RWPE1 (cell line): ENCODE results near the gene EFS.

Source experiments
- CTCF ChIA-PET: fragments of 350-600 bp; sonication (Branson Sonifier 250); formaldehyde crosslinking; extraction: SDS; loops from one replicate; lab custom pipeline; 2021; lab: Yijun Ruan, JAX
- POLR2A ChIA-PET: fragments of 400-600 bp; formaldehyde crosslinking; extraction: SDS; loops from one replicate; lab custom pipeline; 2020; ENCODE audit warnings: antibody characterized with exemption; ENCODE audit not compliant: low non-redundant PET; lab: Yijun Ruan, JAX
- DNase-seq: peaks from one replicate; pipeline ENCODE4 v3.0.0; 2012; ENCODE audit warnings: low spot score
- H3K27ac ChIP-seq: fragments of 450-650 bp; 2 replicates; pipeline ENCODE4 v1.5.1; 2017
- TF ChIP-seq, protein P1 (sequence below): fragments of 450-650 bp; conservative IDR thresholded peaks from 2 replicates; pipeline ENCODE4 v1.5.1; 2017; ENCODE audit warnings: low read depth, mild to moderate bottlenecking

EFS gene

DNA sequence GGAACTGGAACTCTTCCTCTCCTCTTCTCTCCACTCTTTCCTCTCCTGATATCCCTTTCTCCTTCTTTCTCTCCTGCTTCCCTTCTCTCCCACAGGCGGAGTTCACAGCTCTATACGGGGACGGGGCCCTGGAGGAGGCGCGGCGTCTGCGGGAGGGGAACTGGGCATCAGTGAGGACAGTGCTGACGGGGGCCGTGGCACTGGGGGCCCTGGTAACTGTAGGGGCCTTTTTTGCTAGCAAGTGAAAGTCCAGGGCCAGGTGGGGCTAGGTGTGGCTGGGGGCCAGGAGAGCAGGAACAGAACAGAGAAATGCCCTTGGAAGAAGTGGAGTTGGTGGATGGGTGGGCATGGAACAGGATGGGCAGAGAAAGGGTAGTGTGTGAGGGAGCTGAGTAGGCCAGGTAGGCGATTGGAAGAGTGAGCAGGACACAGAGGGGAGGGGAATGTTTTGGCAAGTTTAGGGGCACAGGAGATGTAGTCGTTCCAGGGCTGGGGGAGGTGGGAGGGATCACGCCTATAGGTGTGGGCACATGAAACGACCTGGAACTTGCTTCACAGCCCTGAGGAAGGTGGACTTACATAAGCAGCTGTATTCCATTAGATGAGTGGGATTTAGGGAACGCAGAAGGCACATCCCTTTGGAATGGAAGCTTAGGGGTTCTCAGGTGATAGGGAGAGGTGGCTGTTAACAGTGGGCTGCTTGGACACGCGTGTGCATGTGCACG, 56.1 kb downstream of the EFS start:
- no peak for DNase-seq
- ChIA-PET CTCF (interaction anchor here (0.6 kb wide), 2 partner anchors 122 to 619 kb away, joined by 4 read pairs; no protein-coding TSS in a partner anchor), POLR2A (no interaction called here)
- TF ChIP-seq, protein P1, sequence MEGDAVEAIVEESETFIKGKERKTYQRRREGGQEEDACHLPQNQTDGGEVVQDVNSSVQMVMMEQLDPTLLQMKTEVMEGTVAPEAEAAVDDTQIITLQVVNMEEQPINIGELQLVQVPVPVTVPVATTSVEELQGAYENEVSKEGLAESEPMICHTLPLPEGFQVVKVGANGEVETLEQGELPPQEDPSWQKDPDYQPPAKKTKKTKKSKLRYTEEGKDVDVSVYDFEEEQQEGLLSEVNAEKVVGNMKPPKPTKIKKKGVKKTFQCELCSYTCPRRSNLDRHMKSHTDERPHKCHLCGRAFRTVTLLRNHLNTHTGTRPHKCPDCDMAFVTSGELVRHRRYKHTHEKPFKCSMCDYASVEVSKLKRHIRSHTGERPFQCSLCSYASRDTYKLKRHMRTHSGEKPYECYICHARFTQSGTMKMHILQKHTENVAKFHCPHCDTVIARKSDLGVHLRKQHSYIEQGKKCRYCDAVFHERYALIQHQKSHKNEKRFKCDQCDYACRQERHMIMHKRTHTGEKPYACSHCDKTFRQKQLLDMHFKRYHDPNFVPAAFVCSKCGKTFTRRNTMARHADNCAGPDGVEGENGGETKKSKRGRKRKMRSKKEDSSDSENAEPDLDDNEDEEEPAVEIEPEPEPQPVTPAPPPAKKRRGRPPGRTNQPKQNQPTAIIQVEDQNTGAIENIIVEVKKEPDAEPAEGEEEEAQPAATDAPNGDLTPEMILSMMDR: no peak
- H3K27ac ChIP-seq: peak overlapping the region; percentile 85

DNA sequence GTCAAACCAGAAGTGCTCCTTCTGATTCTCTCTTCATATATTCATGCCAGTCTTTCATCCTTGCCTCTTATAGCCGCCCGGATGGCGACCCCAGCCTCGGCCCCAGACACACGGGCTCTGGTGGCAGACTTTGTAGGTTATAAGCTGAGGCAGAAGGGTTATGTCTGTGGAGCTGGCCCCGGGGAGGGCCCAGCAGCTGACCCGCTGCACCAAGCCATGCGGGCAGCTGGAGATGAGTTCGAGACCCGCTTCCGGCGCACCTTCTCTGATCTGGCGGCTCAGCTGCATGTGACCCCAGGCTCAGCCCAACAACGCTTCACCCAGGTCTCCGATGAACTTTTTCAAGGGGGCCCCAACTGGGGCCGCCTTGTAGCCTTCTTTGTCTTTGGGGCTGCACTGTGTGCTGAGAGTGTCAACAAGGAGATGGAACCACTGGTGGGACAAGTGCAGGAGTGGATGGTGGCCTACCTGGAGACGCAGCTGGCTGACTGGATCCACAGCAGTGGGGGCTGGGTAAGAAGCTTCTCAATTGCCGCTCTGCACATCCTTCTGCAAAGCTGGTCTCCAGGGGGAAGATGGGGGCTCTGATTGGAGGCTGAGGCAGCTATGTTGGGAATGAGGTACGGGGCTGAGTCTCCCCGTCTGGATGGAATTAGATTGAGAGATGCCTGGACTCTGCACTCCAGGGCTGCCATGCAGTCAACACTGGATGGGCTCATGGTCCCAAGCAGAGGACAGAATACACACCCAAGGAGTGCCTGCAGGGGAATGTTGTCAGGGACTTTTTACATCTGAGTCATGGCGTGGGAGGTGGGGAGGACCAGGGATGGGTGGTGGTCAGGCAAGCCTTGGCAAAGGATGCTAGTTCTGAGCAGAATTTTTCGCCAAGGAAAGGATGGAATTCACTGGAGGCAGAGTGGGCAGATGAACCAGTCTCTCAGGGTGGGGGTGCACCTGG, 57.0 kb downstream of the EFS start:
- POLR2A ChIA-PET: interaction anchor here (1.6 kb wide), 1 partner anchor 13 kb away, joined by 12 read pairs; the partner anchor contains the start of gene PABPN1

DNA sequence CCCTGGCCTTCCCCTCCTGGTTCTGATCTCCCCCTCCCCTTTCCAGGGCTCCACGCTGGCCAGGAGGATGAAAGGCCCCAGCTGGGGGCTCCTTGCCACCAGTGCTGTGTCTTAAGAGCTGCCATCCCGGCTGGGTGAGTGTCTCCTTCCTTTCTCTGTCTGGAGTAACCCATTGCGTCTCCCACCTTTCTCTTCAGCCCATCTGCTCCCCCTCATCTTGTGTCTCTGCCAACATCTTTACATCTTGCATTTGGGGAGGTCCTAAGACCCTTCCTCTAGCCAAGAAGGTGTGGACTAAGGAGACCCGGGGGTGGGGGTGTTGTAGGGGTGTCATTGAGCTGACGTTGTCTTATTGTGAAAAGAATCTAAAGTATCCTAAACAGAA, 57.8 kb downstream of the EFS start:
- peak overlapping the region; percentile 85 for H3K27ac ChIP-seq
- ChIA-PET POLR2A (interaction anchor here (0.6 to 1.6 kb wide), 3 partner anchors 14 to 235 kb away, joined by 3 to 12 read pairs (median 4); partner anchors contain the start of gene PABPN1), CTCF (interaction anchor here (0.7 to 2.0 kb wide), 2 partner anchors 14 to 187 kb away, joined by 6 to 10 read pairs; partner anchors contain the start of gene PABPN1)
- DNase-seq: no peak
- TF ChIP-seq, protein P1: no peak

More for the DNA sequence above, 57.0 kb downstream of the EFS start:
- H3K27ac ChIP-seq: peak overlapping the region; percentile 85
- CTCF ChIA-PET: interaction anchor here (0.6 to 2.0 kb wide), 4 partner anchors 13 to 619 kb away, joined by 4 to 10 read pairs (median 5); partner anchors contain the start of gene PABPN1
- TF ChIP-seq, protein P1: no peak
- DNase-seq: peak; percentile 57

DNA sequence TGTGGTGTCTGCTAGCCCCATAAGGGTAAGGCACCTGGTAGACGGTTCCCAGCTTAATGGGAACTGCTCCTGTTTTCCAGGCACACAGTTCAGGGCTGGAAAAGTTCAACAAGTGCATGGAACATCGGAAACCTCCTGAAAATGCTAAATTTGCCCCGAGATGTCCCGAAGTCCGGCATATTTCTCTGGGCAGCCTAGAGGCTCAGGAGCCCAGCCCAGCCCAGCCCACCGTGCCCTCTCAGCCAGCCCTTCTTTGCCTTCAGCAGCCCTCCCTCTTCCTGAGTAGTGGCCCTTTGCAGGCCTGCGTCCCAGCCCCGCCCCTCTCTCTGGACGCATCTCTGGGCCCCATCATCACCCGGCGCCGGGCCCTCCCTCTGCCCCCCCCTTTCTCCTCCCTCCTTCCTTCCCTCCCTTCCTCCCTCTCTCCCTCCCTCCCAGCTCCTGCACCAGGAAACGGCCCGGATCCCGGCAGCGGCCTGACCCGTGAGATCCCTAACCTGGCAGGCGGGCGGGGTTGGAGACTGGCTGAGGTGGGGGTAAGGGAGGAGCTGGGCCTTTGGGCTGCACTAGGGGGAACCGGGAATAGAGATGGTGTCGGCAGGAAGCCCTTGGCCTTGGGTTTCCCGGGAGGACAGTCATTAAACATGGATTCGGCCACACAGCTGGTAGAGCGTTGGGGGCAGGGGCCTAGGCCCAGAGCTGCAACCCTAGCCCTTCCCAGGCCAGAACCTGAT, 58.4 kb downstream of the EFS start, which contains the start of gene BCL2L2:
Gene BCL2L2 (plus strand): TSS at position 422 of the 734 bp plus-strand sequence. CDS start 935 bp downstream, outside the sequence.
- CTCF ChIA-PET: interaction anchor here (2.0 kb wide), 1 partner anchor 14 kb away, joined by 10 read pairs; the partner anchor contains the start of gene PABPN1
- H3K27ac ChIP-seq: peak within 1 kb of the TSS; percentile 85

More for the DNA sequence above, 58.4 kb downstream of the EFS start, which contains the start of gene BCL2L2:
- POLR2A ChIA-PET: interaction anchor here (0.6 to 1.6 kb wide), 5 partner anchors 15 to 235 kb away, joined by 3 to 12 read pairs (median 4); partner anchors contain the start of gene PABPN1
- peak; percentile 72 for DNase-seq
- TF ChIP-seq, protein P1: no peak
